H1 (cell line): Measurements from ENCODE around the gene ETV7.

ENCODE experiments used
- EP300 ChIP-seq, 2 experiments: IDR thresholded peaks; 1 replicate in 1 of 2; 2 replicates in 1 of 2; pipeline ENCODE4 v1.6.1; 2011 to 2012; ENCODE audit warnings: low read depth in 2 of 2, low read length in 2 of 2, mild to moderate bottlenecking in 2 of 2, borderline replicate concordance in 1 of 2, inconsistent platforms in 1 of 2, moderate library complexity in 1 of 2
- GABPA ChIP-seq: IDR thresholded peaks from 2 replicates; pipeline ENCODE4 v1.6.1; 2011; ENCODE audit warnings: mild to moderate bottlenecking, low read length, moderate library complexity, borderline replicate concordance; ENCODE audit not compliant: insufficient read depth
- JUN ChIP-seq: IDR thresholded peaks from 2 replicates; pipeline ENCODE4 v1.6.1; 2011; ENCODE audit warnings: low read depth, mild to moderate bottlenecking, improper control_type of control experiment, low read length
- KDM5A ChIP-seq: fragments of 200-600 bp; IDR thresholded peaks from 2 replicates; pipeline ENCODE4 v1.7.1; 2012; ENCODE audit warnings: mild to moderate bottlenecking, low read length, inconsistent platforms, mixed read lengths
- MAFK ChIP-seq: IDR thresholded peaks from 2 replicates; pipeline ENCODE4 v1.6.1; 2012; ENCODE audit warnings: low read depth, mild to moderate bottlenecking, improper control_type of control experiment, low read length
- TAF7 ChIP-seq: optimal IDR thresholded peaks from 2 replicates; pipeline ENCODE3; 2011; ENCODE audit warnings: low read depth, mild to moderate bottlenecking, inconsistent platforms, low read length, moderate library complexity, borderline replicate concordance
- TF ChIP-seq, protein P1 (sequence below), 3 experiments: IDR thresholded peaks; 1 replicate in 2 of 3; 2 replicates in 1 of 3; pipeline versions ENCODE4 v1.5.1 to v1.6.1; 2011; ENCODE audit warnings: low read length in 3 of 3, mild to moderate bottlenecking in 3 of 3, inconsistent platforms in 2 of 3, low read depth in 1 of 3, moderate library complexity in 1 of 3; ENCODE audit not compliant: insufficient read depth in 1 of 3; ENCODE audit errors: control extremely low read depth in 1 of 3

DNA sequence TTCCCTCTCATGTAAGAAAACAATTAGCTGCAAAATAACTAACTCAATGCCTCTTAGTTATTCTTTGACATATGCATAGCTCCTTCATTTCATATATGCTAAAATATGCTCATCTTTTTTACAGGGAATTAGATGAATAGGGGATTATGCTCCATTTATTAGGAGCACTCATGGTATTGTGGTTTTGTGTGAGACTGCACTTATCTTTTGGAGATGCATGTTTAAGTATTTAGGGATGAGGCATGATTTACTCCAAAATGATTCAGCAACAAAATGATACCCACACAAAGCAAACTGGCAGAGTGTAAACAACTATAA, 59.6 kb downstream of the ETV7 start:
- TF ChIP-seq TAF7: no peak
- TF ChIP-seq, protein P1, sequence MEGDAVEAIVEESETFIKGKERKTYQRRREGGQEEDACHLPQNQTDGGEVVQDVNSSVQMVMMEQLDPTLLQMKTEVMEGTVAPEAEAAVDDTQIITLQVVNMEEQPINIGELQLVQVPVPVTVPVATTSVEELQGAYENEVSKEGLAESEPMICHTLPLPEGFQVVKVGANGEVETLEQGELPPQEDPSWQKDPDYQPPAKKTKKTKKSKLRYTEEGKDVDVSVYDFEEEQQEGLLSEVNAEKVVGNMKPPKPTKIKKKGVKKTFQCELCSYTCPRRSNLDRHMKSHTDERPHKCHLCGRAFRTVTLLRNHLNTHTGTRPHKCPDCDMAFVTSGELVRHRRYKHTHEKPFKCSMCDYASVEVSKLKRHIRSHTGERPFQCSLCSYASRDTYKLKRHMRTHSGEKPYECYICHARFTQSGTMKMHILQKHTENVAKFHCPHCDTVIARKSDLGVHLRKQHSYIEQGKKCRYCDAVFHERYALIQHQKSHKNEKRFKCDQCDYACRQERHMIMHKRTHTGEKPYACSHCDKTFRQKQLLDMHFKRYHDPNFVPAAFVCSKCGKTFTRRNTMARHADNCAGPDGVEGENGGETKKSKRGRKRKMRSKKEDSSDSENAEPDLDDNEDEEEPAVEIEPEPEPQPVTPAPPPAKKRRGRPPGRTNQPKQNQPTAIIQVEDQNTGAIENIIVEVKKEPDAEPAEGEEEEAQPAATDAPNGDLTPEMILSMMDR (IDR thresholded peaks at IDR 0.05; ENCODE audit: control extremely low read depth in 1 of 3, insufficient read depth in 1 of 3, low read depth in 1 of 3, low read length in 3 of 3): no peak
- TF ChIP-seq GABPA: no peak
- TF ChIP-seq EP300 (IDR thresholded peaks at IDR 0.05; ENCODE audit: borderline replicate concordance in 1 of 2, low read depth in 2 of 2, low read length in 2 of 2): no peak
- no peak for TF ChIP-seq MAFK
- TF ChIP-seq KDM5A: no peak
- TF ChIP-seq JUN: no peak
